ENCODE results near the gene RIMS4.

RIMS4 gene

GRCh38 chr20:44750081-44750805, 60.1 kb downstream of the RIMS4 start:
- H3K4me3 ChIP-seq (ENCODE audit: low read depth, low read length), result no peak overlapping the region
- no peak for DNase-seq (ENCODE audit: low read depth)
- no peak for TF ChIP-seq CTCF (conservative IDR thresholded peaks at IDR 0.05; ENCODE audit: low read depth, low read length)

GRCh38 chr20:44748005-44748370, 62.4 kb downstream of the RIMS4 start:
- H3K4me3 ChIP-seq (ENCODE audit: low read depth, low read length), result no peak overlapping the region
- DNase-seq (ENCODE audit: low read depth), result no peak
- TF ChIP-seq CTCF (conservative IDR thresholded peaks at IDR 0.05; ENCODE audit: low read depth, low read length), result no peak

GRCh38 chr20:44747166-44748004, 63.0 kb downstream of the RIMS4 start:
- TF ChIP-seq CTCF (conservative IDR thresholded peaks at IDR 0.05; ENCODE audit: low read depth, low read length), result peak; percentile 86
- H3K4me3 ChIP-seq (ENCODE audit: low read depth, low read length), result no peak overlapping the region
- DNase-seq (ENCODE audit: low read depth), result peak; percentile 83

GRCh38 chr20:44746367-44747165, 63.8 kb downstream of the RIMS4 start:
- no peak for TF ChIP-seq CTCF (conservative IDR thresholded peaks at IDR 0.05; ENCODE audit: low read depth, low read length)
- H3K4me3 ChIP-seq (ENCODE audit: low read depth, low read length), result peak overlapping the region; percentile 45
- DNase-seq (ENCODE audit: low read depth), result no peak

GRCh38 chr20:44745598-44746366, 64.6 kb downstream of the RIMS4 start, which contains the start of gene KCNK15:
Gene KCNK15 (plus strand): TSS chr20:44745865. CDS start chr20:44745911, 46 bp downstream.
- peak within 1 kb of the TSS; percentile 45 for H3K4me3 ChIP-seq (ENCODE audit: low read depth, low read length)
- peak; percentile 20 for DNase-seq (ENCODE audit: low read depth)
- no peak for TF ChIP-seq CTCF (conservative IDR thresholded peaks at IDR 0.05; ENCODE audit: low read depth, low read length)

- DNase-seq (ENCODE audit: low read depth), result no peak
- no peak overlapping the region for H3K4me3 ChIP-seq (ENCODE audit: low read depth, low read length)
- no peak for TF ChIP-seq CTCF (conservative IDR thresholded peaks at IDR 0.05; ENCODE audit: low read depth, low read length)
These were observed 65.2 kb downstream of the RIMS4 start for GRCh38 chr20:44745122-44745597.
